HCT116 (cell line): ENCODE measurements around the gene SNF8.

ENCODE experiments used
- CBX3 ChIP-seq: IDR thresholded peaks from 2 replicates; pipeline ENCODE4 v1.6.1; 2012; ENCODE audit warnings: low read depth
- CTCF ChIP-seq, 3 experiments: fragments of 200-600 bp in 1 of 3; sonication (generic) in 1 of 3; IDR thresholded peaks in 2 of 3; conservative IDR thresholded peaks in 1 of 3; 2 replicates each; pipeline ENCODE4 v1.5.1; 2012 to 2017; ENCODE audit warnings: low read depth in 2 of 3, low read length in 2 of 3, antibody characterized with exemption in 1 of 3, borderline replicate concordance in 1 of 3, control low read depth in 1 of 3, mild to moderate bottlenecking in 1 of 3, mixed read lengths in 1 of 3, mixed run types in 1 of 3, moderate library complexity in 1 of 3; ENCODE audit not compliant: insufficient read depth in 1 of 3
- EGR1 ChIP-seq: IDR thresholded peaks from 2 replicates; pipeline ENCODE4 v1.6.1; 2012; ENCODE audit warnings: low read depth
- EZH2 ChIP-seq: fragments of 200-600 bp; sonication (generic); IDR thresholded peaks from 2 replicates; pipeline ENCODE4 v1.6.1; 2017; ENCODE audit warnings: antibody characterized with exemption, mixed run types
- EZH2phosphoT487 ChIP-seq: fragments of 200-600 bp; IDR thresholded peaks from 2 replicates; pipeline ENCODE4 v1.6.1; 2018; ENCODE audit warnings: antibody characterized with exemption, borderline replicate concordance
- FOSL1 ChIP-seq: IDR thresholded peaks from 2 replicates; pipeline ENCODE4 v1.6.1; 2012; ENCODE audit warnings: low read depth
- POLR2A ChIP-seq: IDR thresholded peaks from 2 replicates; pipeline ENCODE4 v1.7.0; 2011; ENCODE audit warnings: borderline replicate concordance; ENCODE audit not compliant: insufficient read depth, insufficient read length; ENCODE audit errors: extremely low read depth
- POLR2AphosphoS5 ChIP-seq: IDR thresholded peaks from 2 replicates; pipeline ENCODE4 v1.6.1; 2011; ENCODE audit warnings: mild to moderate bottlenecking, low read depth, low read length, moderate library complexity
- RAD21 ChIP-seq: IDR thresholded peaks from 2 replicates; pipeline ENCODE4 v1.6.1; 2012; ENCODE audit warnings: low read depth, mild to moderate bottlenecking
- REST ChIP-seq: IDR thresholded peaks from 2 replicates; pipeline ENCODE4 v1.6.1; 2012; ENCODE audit warnings: low read depth
- SRF ChIP-seq: IDR thresholded peaks from 2 replicates; pipeline ENCODE4 v1.6.1; 2012; ENCODE audit warnings: low read depth
- YY1 ChIP-seq: IDR thresholded peaks from 2 replicates; pipeline ENCODE4 v1.6.1; 2011; ENCODE audit warnings: low read length, low read depth, moderate library complexity, mild to moderate bottlenecking; ENCODE audit not compliant: insufficient replicate concordance; ENCODE audit errors: extremely low read depth
- ZBTB33 ChIP-seq: IDR thresholded peaks from 2 replicates; pipeline ENCODE4 v1.6.1; 2011; ENCODE audit warnings: mild to moderate bottlenecking, low read length, moderate library complexity; ENCODE audit not compliant: insufficient replicate concordance; ENCODE audit errors: extremely low read depth
- ZNF274 ChIP-seq: fragments of 200-500 bp; sonication (Bioruptor generic); IDR thresholded peaks from 2 replicates; pipeline ENCODE4 v1.6.1; 2014; ENCODE audit warnings: mild to moderate bottlenecking, low read depth, low read length, inconsistent platforms

GRCh38 chr17:48890086-48890485, 54.6 kb downstream of the SNF8 start:
- no peak for TF ChIP-seq CTCF (IDR thresholded peaks at IDR 0.05 in 2 of 3, conservative IDR thresholded peaks at IDR 0.05 in 1 of 3; ENCODE audit: borderline replicate concordance in 1 of 3, insufficient read depth in 1 of 3, low read depth in 2 of 3, low read length in 2 of 3)
- TF ChIP-seq REST, result no peak
- no peak for TF ChIP-seq POLR2AphosphoS5
- TF ChIP-seq ZNF274, result no peak
- TF ChIP-seq EZH2phosphoT487, result no peak
- no peak for TF ChIP-seq EZH2
- no peak for TF ChIP-seq FOSL1
- no peak for TF ChIP-seq RAD21
- TF ChIP-seq POLR2A, result no peak
- no peak for TF ChIP-seq CBX3
- no peak for TF ChIP-seq SRF
- TF ChIP-seq EGR1, result no peak
- no peak for TF ChIP-seq ZBTB33
- TF ChIP-seq YY1, result no peak
